ENCODE measurements around the gene OSMR. TPM values are rescaled to one million over a fixed set of nuclear protein-coding genes. Genes with fewer than 3 reads are reported as not detected.
A peak's percentile ranks its signal among the peaks of the same experiment; 100 is the strongest.

Gene OSMR
- total and polyA plus RNA-seq, 2 donors (not counting 3 experiments of a cell fraction or from before 2014, with no cell fraction given), result 6.1 to 19.7 TPM

GRCh38 chr5:38825494-38825893 lies 20.3 kb upstream of the OSMR start:
- H3K9ac ChIP-seq (replicated peaks; ENCODE audit: extremely low read depth, insufficient read depth, low read length), result no peak overlapping the region
- H3K4me2 ChIP-seq (ENCODE audit: insufficient read depth, low read length), result no peak overlapping the region
- no TSS peak for BruUV-seq (replicated peaks)
- no peaks in the 10 kb centered on the region for H4K20me1 ChIP-seq (replicated peaks; ENCODE audit: control insufficient read depth, extremely low read depth, insufficient read depth, low read length)
- H3K79me2 ChIP-seq (ENCODE audit: control insufficient read depth, insufficient read depth, low read length), result no peaks in the 10 kb centered on the region
- DNase-seq (ENCODE audit: low read depth, low spot score) (no peak), FAIRE-seq (no peak)
- peaks cover 8% of the 10 kb centered on the region for H3K4me1 ChIP-seq (ENCODE audit: control insufficient read depth, extremely low read depth, insufficient read depth, low read length)
- H2AFZ ChIP-seq (ENCODE audit: low read depth, low read length), result no peak overlapping the region
- H3K4me3 ChIP-seq (replicated peaks in 1 of 3; ENCODE audit: insufficient read depth in 1 of 3, low read depth in 1 of 3, low read length in 3 of 3), result no peak overlapping the region
- ChIA-PET POLR2A (no interaction called here), CTCF (interaction anchor here (3.2 kb wide), 1 partner anchor 96 kb away, joined by 10 read pairs; no protein-coding TSS in a partner anchor)
- intact Hi-C loops (cut with micrococcal nuclease) (no loop called here), dilution Hi-C loops (cut with MboI; ENCODE audit: extremely low pct_ligation_motif_present, low sequenced_read_pairs) (no loop called here)
- TF ChIP-seq GATA2 (IDR thresholded peaks at IDR 0.05; ENCODE audit: insufficient read depth, insufficient read length, low read depth, low read length) (no peak), MYC (IDR thresholded peaks at IDR 0.05; ENCODE audit: low read depth, low read length) (no peak), FOS (IDR thresholded peaks at IDR 0.05; ENCODE audit: borderline replicate concordance, insufficient read depth, low read length) (no peak), JUN (IDR thresholded peaks at IDR 0.05; ENCODE audit: borderline replicate concordance, insufficient read depth, insufficient read length, low read depth) (no peak), EZH2 (IDR thresholded peaks at IDR 0.05; ENCODE audit: borderline replicate concordance, low read depth, low read length, severe bottlenecking) (no peak), POLR2A (IDR thresholded peaks at IDR 0.05; ENCODE audit: low read depth, low read length) (no peak)
- H3K9me1 ChIP-seq (replicated peaks; ENCODE audit: control insufficient read depth, extremely low read depth, insufficient read depth, low read length), result no peaks in the 10 kb centered on the region
- no peaks in the 10 kb centered on the region for H3K9me3 ChIP-seq (replicated peaks; ENCODE audit: control insufficient read depth, insufficient read depth, low read length)
- H3K27me3 ChIP-seq (ENCODE audit: control insufficient read depth in 2 of 2, insufficient read depth in 2 of 2, low read length in 2 of 2), result no peaks in the 10 kb centered on the region
- no peaks in the 10 kb centered on the region for H3K36me3 ChIP-seq (ENCODE audit: control insufficient read depth in 2 of 2, extremely low read depth in 1 of 2, insufficient read depth in 2 of 2, low read length in 2 of 2)
- H3K27ac ChIP-seq (ENCODE audit: insufficient read depth, low read depth, low read length), result no peak overlapping the region

- no peaks in the 10 kb centered on the region for H3K9me3 ChIP-seq (replicated peaks; ENCODE audit: control insufficient read depth, insufficient read depth, low read length)
- no peaks in the 10 kb centered on the region for H3K36me3 ChIP-seq (ENCODE audit: control insufficient read depth in 2 of 2, extremely low read depth in 1 of 2, insufficient read depth in 2 of 2, low read length in 2 of 2)
- dilution Hi-C loops (cut with MboI; ENCODE audit: extremely low pct_ligation_motif_present, low sequenced_read_pairs), result no loop called here
- H3K4me2 ChIP-seq (ENCODE audit: insufficient read depth, low read length), result no peak overlapping the region
- FAIRE-seq (peak; percentile 62), DNase-seq (ENCODE audit: low read depth, low spot score) (no peak)
- no peak overlapping the region for H2AFZ ChIP-seq (ENCODE audit: low read depth, low read length)
- H3K9me1 ChIP-seq (replicated peaks; ENCODE audit: control insufficient read depth, extremely low read depth, insufficient read depth, low read length), result no peaks in the 10 kb centered on the region
- ChIA-PET CTCF (interaction anchor here (0.9 to 3.2 kb wide), 5 partner anchors 11 to 386 kb away, joined by 3 to 10 read pairs (median 5); no protein-coding TSS in a partner anchor), POLR2A (no interaction called here)
- no peak for TF ChIP-seq CTCF (IDR thresholded peaks at IDR 0.05; ENCODE audit: extremely low read depth in 1 of 2, insufficient read depth in 1 of 2, low read depth in 1 of 2, low read length in 2 of 2)
- TF ChIP-seq EZH2 (IDR thresholded peaks at IDR 0.05; ENCODE audit: borderline replicate concordance, low read depth, low read length, severe bottlenecking), result no peak
- TF ChIP-seq JUN (IDR thresholded peaks at IDR 0.05; ENCODE audit: borderline replicate concordance, insufficient read depth, insufficient read length, low read depth), result peak; percentile 6
- no peak overlapping the region for H3K9ac ChIP-seq (replicated peaks; ENCODE audit: extremely low read depth, insufficient read depth, low read length)
- no peak overlapping the region for H3K27ac ChIP-seq (ENCODE audit: insufficient read depth, low read depth, low read length)
- H4K20me1 ChIP-seq (replicated peaks; ENCODE audit: control insufficient read depth, extremely low read depth, insufficient read depth, low read length), result no peaks in the 10 kb centered on the region
- intact Hi-C loops (cut with micrococcal nuclease), result no loop called here
- no peaks in the 10 kb centered on the region for H3K79me2 ChIP-seq (ENCODE audit: control insufficient read depth, insufficient read depth, low read length)
- H3K4me3 ChIP-seq (replicated peaks in 1 of 3; ENCODE audit: insufficient read depth in 1 of 3, low read depth in 1 of 3, low read length in 3 of 3), result no peak overlapping the region
- no peaks in the 10 kb centered on the region for H3K27me3 ChIP-seq (ENCODE audit: control insufficient read depth in 2 of 2, insufficient read depth in 2 of 2, low read length in 2 of 2)
- peaks cover 8% of the 10 kb centered on the region for H3K4me1 ChIP-seq (ENCODE audit: control insufficient read depth, extremely low read depth, insufficient read depth, low read length)
- BruUV-seq (replicated peaks), result no TSS peak
Observed at GRCh38 chr5:38827525-38827924, 18.3 kb upstream of the OSMR start.
